SK-N-SH (cell line): Measurements from ENCODE around the gene RNF151.

Experiments
- CHD2 ChIP-seq: fragments of 150-350 bp; IDR thresholded peaks from 2 replicates; pipeline ENCODE4 v1.6.1; 2018; ENCODE audit warnings: low read length; ENCODE audit not compliant: partially characterized antibody
- CTCF ChIP-seq: fragments of 200-600 bp; sonication (generic); IDR thresholded peaks from 2 replicates; pipeline ENCODE4 v1.6.1; 2017; ENCODE audit warnings: antibody characterized with exemption, mild to moderate bottlenecking, moderate library complexity
- ELF1 ChIP-seq: IDR thresholded peaks from 2 replicates; pipeline ENCODE4 v1.4.0; 2012
- FOSL2 ChIP-seq: IDR thresholded peaks from 2 replicates; pipeline ENCODE4 v1.4.0; 2012; ENCODE audit warnings: low read depth, mild to moderate bottlenecking, moderate library complexity, borderline replicate concordance
- NFIC ChIP-seq: IDR thresholded peaks from 2 replicates; pipeline ENCODE4 v1.4.0; 2012; ENCODE audit warnings: borderline replicate concordance
- PBX3 ChIP-seq: IDR thresholded peaks from 2 replicates; pipeline ENCODE4; 2012
- POLR2AphosphoS5 ChIP-seq: IDR thresholded peaks from 2 replicates; pipeline ENCODE4 v1.6.1; 2012; ENCODE audit warnings: low read depth, low read length
- RAD21 ChIP-seq: IDR thresholded peaks from 2 replicates; pipeline ENCODE4 v1.6.1; 2012; ENCODE audit warnings: mild to moderate bottlenecking, low read length
- RCOR1 ChIP-seq: fragments of 150-350 bp; IDR thresholded peaks from 2 replicates; pipeline ENCODE4 v1.6.1; 2017; ENCODE audit warnings: antibody characterized with exemption, low read length
- REST ChIP-seq: IDR thresholded peaks from 2 replicates; pipeline ENCODE4 v1.6.1; 2012; ENCODE audit warnings: mild to moderate bottlenecking, low read depth, low read length, moderate library complexity
- RXRA ChIP-seq: IDR thresholded peaks from 2 replicates; pipeline ENCODE4 v1.4.0; 2012; ENCODE audit warnings: low read depth, mild to moderate bottlenecking, borderline replicate concordance
- TEAD4 ChIP-seq: IDR thresholded peaks from 2 replicates; pipeline ENCODE4 v1.4.0; 2012; ENCODE audit warnings: mild to moderate bottlenecking, borderline replicate concordance; ENCODE audit not compliant: insufficient read depth
- YY1 ChIP-seq: IDR thresholded peaks from 2 replicates; pipeline ENCODE4 v1.4.0; 2012; ENCODE audit warnings: low read depth, mild to moderate bottlenecking
- ZBTB33 ChIP-seq: IDR thresholded peaks from 2 replicates; pipeline ENCODE4 v1.4.0; 2012; ENCODE audit warnings: low read depth, borderline replicate concordance

GRCh38 chr16:1938910-1939309 lies 27.7 kb upstream of the RNF151 start:
- TF ChIP-seq YY1 (no peak), ELF1 (no peak), PBX3 (no peak), FOSL2 (no peak), TEAD4 (no peak), CTCF (no peak), RXRA (no peak), CHD2 (no peak), RCOR1 (no peak), REST (no peak), RAD21 (no peak), ZBTB33 (no peak), POLR2AphosphoS5 (no peak), NFIC (no peak)
